CD4-positive, alpha-beta T cell treated with Interleukin-1 beta for 1 hour (primary cell): ENCODE results near the gene RNASE1.
"Not testable (repeated sequence)": the region's sequence is repeated elsewhere in the genome, so short reads cannot be mapped to it uniquely, and the experiment has no call there.

Experiments used
- DNase-seq, 2 donors: peaks; one replicate each; pipeline ENCODE4 v3.0.0-alpha.2; 2020 to 2022

RNASE1 gene

GRCh38 chr14:20769421-20769820 is 33.2 kb downstream of the RNASE1 start:
- no peak for DNase-seq

DNA sequence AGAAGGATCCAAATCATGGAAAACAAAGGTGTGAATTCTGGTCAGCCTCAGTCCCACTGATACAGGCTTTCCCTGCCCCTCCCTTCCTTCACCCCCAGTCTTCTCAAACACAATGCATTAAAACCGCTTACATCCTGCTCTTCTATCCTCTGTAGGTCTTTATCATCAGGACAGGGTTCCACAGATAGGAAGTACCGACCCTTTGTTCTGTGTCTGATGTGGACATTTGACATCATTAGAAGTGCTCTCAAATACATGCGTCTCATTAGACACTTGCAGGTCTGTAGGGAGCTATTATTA is 34.1 kb downstream of the RNASE1 start:
- no peak for DNase-seq

GRCh38 chr14:20760950-20761349 is 41.7 kb downstream of the RNASE1 start:
- no peak for DNase-seq

DNA sequence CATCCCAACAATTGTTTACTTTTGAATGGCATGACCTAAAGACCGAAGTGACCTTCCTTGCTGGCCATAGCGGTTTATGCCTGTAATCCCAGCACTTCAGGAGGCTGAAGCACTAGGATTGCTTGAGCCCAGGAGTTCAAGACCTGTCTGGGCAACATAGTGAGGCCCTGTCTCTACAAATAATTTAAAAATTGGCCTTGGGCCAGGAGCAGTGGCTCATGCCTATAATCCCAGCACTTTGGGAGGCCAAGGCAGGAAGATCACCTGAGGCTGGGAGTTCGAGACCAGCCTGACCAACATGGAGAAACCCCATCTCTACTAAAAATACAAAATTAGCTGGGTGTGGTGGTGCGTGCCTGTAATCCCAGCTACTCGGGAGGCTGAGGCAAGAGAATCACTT is 43.2 kb downstream of the RNASE1 start:
- DNase-seq: not testable (repeated sequence)

GRCh38 chr14:20757965-20758364 is 44.7 kb downstream of the RNASE1 start:
- DNase-seq: peak; percentile 20 to 47

GRCh38 chr14:20755037-20755436 is 47.6 kb downstream of the RNASE1 start:
- no peak for DNase-seq

GRCh38 chr14:20754308-20754707 is 48.3 kb downstream of the RNASE1 start:
- no peak for DNase-seq

DNA sequence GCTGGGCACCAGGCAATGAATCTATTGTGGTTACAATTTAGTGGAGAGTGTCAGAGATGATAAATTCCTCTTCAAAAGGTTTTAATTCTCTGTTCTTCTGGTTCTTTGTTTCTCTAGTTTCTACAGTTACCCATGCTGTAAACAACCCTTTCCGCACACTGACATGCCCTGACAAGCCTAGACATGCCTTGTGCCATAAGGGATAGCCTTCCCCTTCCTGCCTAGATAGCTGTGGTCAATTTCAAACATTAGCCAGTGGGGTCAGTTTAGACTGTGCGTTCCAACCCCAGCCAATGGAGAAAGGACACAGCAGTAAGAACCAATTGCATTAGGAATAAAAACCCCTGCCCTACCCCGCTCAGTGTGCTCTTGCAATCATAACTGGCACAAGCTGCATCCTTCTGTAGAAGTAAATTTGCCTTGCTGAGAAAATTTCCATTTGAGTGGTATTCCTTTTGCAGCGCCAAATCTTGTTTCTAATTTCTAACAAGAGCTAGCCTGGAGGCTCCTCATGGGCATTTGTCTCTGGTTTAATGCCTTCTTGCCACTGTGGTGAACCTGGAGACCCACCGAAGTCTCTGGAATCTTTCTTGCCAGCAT is 50.6 kb downstream of the RNASE1 start:
- no peak for DNase-seq
